Heart right ventricle (tissue), 16 donors: ENCODE measurements around the gene ERLEC1. TPM values are rescaled to one million over a fixed set of nuclear protein-coding genes. Genes with fewer than 3 reads are reported as not detected.
"Not testable (repeated sequence)": the region's sequence is repeated elsewhere in the genome, so short reads cannot be mapped to it uniquely, and the experiment has no call there.

Source experiments
- ATAC-seq, 8 donors: fragments of 200-7000 bp; cut with Tn5 transposase; one replicate each; pipeline ENCODE4 v1.9.1; 2020; ENCODE audit warnings: mild to moderate bottlenecking in 8 of 8, moderate library complexity in 8 of 8, moderate number of reproducible peaks in 1 of 8
- DNase-seq, 2 donors: peaks; one replicate each; pipeline ENCODE4 v3.0.0-alpha.2; 2020
- H3K27ac ChIP-seq, 10 donors: fragments of 200-600 bp; sonication (generic) in 2 of 10; one replicate each; pipeline versions ENCODE4 v1.5.0 to v1.8.0; 2020 to 2022; ENCODE audit warnings: mild to moderate bottlenecking in 3 of 10
- H3K27me3 ChIP-seq, 7 donors: fragments of 200-600 bp; one replicate each; pipeline ENCODE4 v1.8.0; 2021 to 2022; ENCODE audit warnings: mild to moderate bottlenecking in 2 of 7
- H3K36me3 ChIP-seq, 9 donors: fragments of 200-600 bp; sonication (generic) in 1 of 9; one replicate each; pipeline versions ENCODE4 v1.5.0 to v1.8.0; 2020 to 2022; ENCODE audit warnings: mild to moderate bottlenecking in 2 of 9
- H3K4me1 ChIP-seq, 9 donors: fragments of 200-600 bp; sonication (generic) in 1 of 9; one replicate each; pipeline versions ENCODE4 v1.5.0 to v1.8.0; 2020 to 2022; ENCODE audit warnings: mild to moderate bottlenecking in 4 of 9
- H3K4me3 ChIP-seq, 10 donors: fragments of 200-600 bp; sonication (generic) in 2 of 10; one replicate each; pipeline versions ENCODE4 v1.5.0 to v1.8.0; 2020 to 2022; ENCODE audit warnings: mild to moderate bottlenecking in 7 of 10, moderate library complexity in 2 of 10
- H3K9me3 ChIP-seq, 11 donors: fragments of 200-600 bp in 10 of 11; sonication (generic) in 2 of 11; one replicate each; pipeline versions ENCODE4 v1.5.0 to v1.8.0; 2013 to 2022; ENCODE audit warnings: mild to moderate bottlenecking in 2 of 11, control low read depth in 1 of 11, moderate library complexity in 1 of 11
- WGBS, 2 donors: extraction: QIAGEN DNeasy Blood & Tissue Kit; methylation state at CpG; one replicate each; pipeline ENCODE4 v1.1.7; 2013; ENCODE audit warnings: inconsistent platforms in 1 of 2; 5-methylcytosine and 5-hydroxymethylcytosine counted together
- intact Hi-C, 10 donors: fragments of 100-400 bp; cut with DNase I; formaldehyde crosslinking; loops; one replicate each; pipeline versions ENCODE4 v1.11.1 to v1.14.2; 2022
- polyA plus RNA-seq, 2 donors: library from polyadenylated mRNA; stranded (reverse); fragments of 200-250 nt; gene quantifications; one replicate each; pipeline ENCODE4 v1.2.3, GENCODE V29; 2013
- total RNA-seq, 10 donors: library from RNA; stranded (reverse); fragmentation: NEBNext Ultra II Directional in 3 of 10; extraction: Animal tissue kit (Norgen Biotek cat#: 25700) in 3 of 10; gene quantifications; one replicate each; pipeline versions ENCODE4 v1.2.1 to v1.2.4, GENCODE V29; 2021 to 2023
- TF ChIP-seq, protein P1 (sequence below), 9 donors: fragments of 200-600 bp; sonication (generic) in 2 of 9; IDR thresholded peaks; one replicate each; pipeline versions ENCODE4 v1.5.0 to v1.8.0; 2021 to 2022; ENCODE audit warnings: antibody characterized with exemption in 9 of 9, mild to moderate bottlenecking in 5 of 9, moderate library complexity in 1 of 9
- donor health status: Arrhythmogenic right ventricular cardiomyopathy.
- donor health status: ischemic (EF 13 %, LVEDD 7.1; RV severe dilation, severe dysfunction).
- donor health status: healthy with polysubstance abuse.
- donor health status: DM: no; HTN: yes; CAD: no.
- donor health status: DM: no; HTN: no; CAD: no.
- donor health status: ischemic (EF 25% LVEDD 6.9; RV normal size, moderate dysfunction).
- donor health status: ischemic (EF 25% LVEDD 5.7; RV mildly dilated, moderate dysfunction).
- donor health status: healthy.
- donor health status: DM: yes; HTN: yes; CAD: no.
- donor health status: Ischemic cardiomyopathy.
- donor health status: ischemic (EF 35%, LVEDD 5.7; RV mildly dilated, moderate dysfunction).
- donor health status: nonischemic (EF 11% LVEDD 7.7; RV severe dilation, severe dysfunction).
- donor health status: DM: yes; HTN: yes; CAD: no.
- donor health status: PGD.
- donor health status: ischemic (EF 29% LVEDD 5.4; RV normal size, mild dysfunction).
- donor health status: nonischemic (EF 23%, LVEDD 6.1; RV moderate dilation, normal function).

The ERLEC1 gene
- total and polyA plus RNA-seq, 12 donors = 12.6 to 48.1 (median 37.0) TPM

DNA sequence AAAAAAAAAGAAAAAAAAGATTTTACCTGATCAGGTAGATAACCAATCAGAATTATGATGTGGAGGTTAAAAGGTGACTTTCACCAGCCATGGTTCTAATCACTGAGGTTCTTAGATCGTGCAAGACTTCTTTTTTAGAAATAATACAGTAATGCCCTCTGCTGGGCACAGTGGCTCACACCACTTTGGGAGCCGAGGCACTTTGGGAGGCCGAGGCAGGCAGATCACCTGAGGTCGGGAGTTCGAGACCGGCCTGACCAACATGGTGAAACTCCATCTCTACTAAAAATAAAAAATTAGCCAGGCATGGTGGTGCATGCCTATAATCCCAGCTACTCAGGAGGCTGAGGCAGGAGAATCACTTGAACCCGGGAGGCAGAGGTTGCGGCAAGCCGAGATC lies 36.8 kb downstream of the ERLEC1 start:
- intact Hi-C loops, ATAC-seq, H3K4me3 ChIP-seq, H3K27me3 ChIP-seq, H3K27ac ChIP-seq, DNase-seq, H3K9me3 ChIP-seq: not testable (repeated sequence)
- TF ChIP-seq, protein P1, sequence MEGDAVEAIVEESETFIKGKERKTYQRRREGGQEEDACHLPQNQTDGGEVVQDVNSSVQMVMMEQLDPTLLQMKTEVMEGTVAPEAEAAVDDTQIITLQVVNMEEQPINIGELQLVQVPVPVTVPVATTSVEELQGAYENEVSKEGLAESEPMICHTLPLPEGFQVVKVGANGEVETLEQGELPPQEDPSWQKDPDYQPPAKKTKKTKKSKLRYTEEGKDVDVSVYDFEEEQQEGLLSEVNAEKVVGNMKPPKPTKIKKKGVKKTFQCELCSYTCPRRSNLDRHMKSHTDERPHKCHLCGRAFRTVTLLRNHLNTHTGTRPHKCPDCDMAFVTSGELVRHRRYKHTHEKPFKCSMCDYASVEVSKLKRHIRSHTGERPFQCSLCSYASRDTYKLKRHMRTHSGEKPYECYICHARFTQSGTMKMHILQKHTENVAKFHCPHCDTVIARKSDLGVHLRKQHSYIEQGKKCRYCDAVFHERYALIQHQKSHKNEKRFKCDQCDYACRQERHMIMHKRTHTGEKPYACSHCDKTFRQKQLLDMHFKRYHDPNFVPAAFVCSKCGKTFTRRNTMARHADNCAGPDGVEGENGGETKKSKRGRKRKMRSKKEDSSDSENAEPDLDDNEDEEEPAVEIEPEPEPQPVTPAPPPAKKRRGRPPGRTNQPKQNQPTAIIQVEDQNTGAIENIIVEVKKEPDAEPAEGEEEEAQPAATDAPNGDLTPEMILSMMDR (IDR thresholded peaks at IDR 0.05) = peak in 2 of 9 donors; percentile 9 to 31
- H3K4me1 ChIP-seq = peaks cover 0 to 24% (median 18%) of the 10 kb centered on the region in 9 donors
- 92 to 93% methylated on average over 9 of the region's 9 CpGs for WGBS, 2 donors
- H3K36me3 ChIP-seq = peaks cover 0 to 29% (median 8%) of the 10 kb centered on the region in 9 donors

DNA sequence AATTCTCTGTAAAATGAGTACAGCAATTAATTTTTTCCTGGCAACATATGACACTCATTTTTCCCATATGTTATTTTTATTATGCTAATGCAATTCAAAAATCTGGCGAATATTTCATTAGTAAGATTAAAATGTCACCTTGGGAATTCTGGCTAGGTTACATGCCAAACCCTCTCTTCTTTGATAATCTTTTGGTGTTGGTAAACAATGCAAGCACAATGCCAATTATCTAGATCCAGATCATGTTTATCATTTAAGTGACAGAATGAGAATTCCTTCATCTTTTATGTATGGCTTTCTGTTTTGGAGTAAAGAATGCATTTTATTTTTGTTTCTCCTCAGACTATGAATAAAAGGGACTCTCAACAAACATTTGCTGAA lies 39.2 kb downstream of the ERLEC1 start:
- no peak for DNase-seq
- peaks cover 0 to 9% (median 0%) of the 10 kb centered on the region in 11 donors for H3K9me3 ChIP-seq
- no peak for ATAC-seq
- TF ChIP-seq, protein P1 (IDR thresholded peaks at IDR 0.05) = no peak
- H3K4me3 ChIP-seq = no peak overlapping the region
- 40 to 53% methylated on average over 1 of the region's 1 CpG for WGBS, 2 donors
- intact Hi-C loops = no loop called here
- no peaks in the 10 kb centered on the region for H3K27me3 ChIP-seq
- H3K4me1 ChIP-seq = peaks cover 0 to 25% (median 20%) of the 10 kb centered on the region in 9 donors
- peak overlapping the region in 6 of 10 donors; percentile 16 to 76 (median 55) for H3K27ac ChIP-seq
- H3K36me3 ChIP-seq = peaks cover 0 to 11% (median 0%) of the 10 kb centered on the region in 9 donors

DNA sequence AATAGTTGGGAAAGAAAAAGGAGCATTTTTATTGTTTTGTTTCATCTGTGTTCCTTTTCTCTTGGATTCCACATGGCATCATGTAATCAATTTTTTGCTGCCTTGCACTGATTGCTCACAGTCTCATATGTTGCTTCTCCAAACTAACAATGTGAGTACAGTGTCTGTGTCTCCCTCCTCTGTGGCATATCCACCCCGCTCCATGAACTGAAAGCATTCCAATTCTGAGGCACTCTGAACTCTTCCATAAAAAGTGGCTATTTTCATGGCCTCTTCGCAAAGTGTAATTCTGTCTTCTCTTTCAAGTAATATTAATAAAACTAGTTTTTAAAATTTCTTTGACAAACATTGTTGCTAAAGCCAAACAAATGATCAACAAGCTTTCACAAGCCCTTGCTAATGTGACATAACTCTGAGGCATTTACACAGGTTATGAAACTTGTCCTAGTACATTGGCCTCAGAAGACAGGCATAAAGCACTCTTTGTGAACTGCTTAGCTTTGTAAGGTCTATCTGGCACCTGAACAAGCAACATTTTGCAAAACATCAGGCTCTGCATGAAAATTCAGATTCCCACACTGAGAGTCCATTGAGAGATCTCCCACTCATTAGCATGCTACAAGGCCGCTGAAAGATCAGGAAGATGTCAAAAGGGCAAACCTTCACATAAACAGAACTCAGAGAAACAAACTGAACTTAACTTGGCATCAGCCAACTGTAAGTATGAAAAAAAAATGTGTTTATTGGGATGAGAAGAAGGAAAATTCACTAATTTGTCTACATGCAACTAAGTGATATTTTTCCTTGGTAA lies 39.9 kb downstream of the ERLEC1 start:
- DNase-seq (no peak), ATAC-seq (peak in 7 of 8 donors; percentile 25 to 69 (median 54))
- H3K27ac ChIP-seq = peak overlapping the region in 8 of 10 donors; percentile 16 to 76 (median 40)
- WGBS, 2 donors = 64 to 71% methylated on average over 3 of the region's 3 CpGs
- H3K27me3 ChIP-seq = no peaks in the 10 kb centered on the region
- H3K4me3 ChIP-seq = no peak overlapping the region
- intact Hi-C loops = no loop called here
- H3K36me3 ChIP-seq = peaks cover 0 to 18% (median 0%) of the 10 kb centered on the region in 9 donors
- TF ChIP-seq, protein P1 (IDR thresholded peaks at IDR 0.05) = no peak
- peaks cover 0 to 25% (median 20%) of the 10 kb centered on the region in 9 donors for H3K4me1 ChIP-seq
- H3K9me3 ChIP-seq = peaks cover 0 to 9% (median 0%) of the 10 kb centered on the region in 11 donors

DNA sequence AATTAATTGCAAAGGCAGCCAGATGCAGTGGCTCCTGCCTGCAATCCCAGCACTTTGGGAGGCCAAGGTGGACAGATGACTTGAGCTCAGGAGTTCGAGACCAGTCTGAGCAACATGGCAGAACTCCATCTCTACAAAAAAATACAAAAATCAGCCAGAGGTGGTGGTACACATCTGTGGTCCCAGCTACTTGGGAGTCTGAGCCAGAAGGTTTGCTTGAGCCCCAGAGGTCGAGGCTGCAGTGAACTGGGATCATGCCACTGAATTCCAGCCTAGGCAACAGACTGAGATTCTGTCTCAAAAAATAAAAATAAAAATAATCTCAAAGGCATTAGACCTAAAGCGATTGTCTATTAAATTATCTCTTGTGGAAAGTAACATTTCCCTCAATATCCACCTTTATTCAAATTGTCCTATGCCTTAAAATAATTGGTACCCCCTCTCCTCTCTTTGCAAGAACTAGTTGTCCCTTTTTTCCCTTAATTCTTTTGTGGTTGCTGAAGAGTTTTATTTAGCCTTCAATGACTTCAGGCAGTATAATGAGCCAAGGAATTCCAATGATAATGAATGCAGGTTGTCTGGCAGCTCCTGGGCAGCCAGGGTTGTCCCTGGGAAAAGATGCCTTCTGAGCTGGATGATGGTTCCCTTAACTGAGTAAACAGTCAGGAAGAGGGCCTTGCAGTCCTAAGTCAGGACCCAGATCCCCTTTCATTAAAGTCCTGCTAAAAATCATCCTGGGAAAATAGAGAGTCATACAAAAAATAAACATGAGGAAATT lies 40.7 kb downstream of the ERLEC1 start:
- ATAC-seq (peak in 7 of 8 donors; percentile 32 to 83 (median 72)), DNase-seq (no peak)
- Histone ChIP-seq H3K36me3 (peaks cover 0 to 15% (median 0%) of the 10 kb centered on the region in 9 donors), H3K9me3 (peaks cover 0 to 9% (median 0%) of the 10 kb centered on the region in 11 donors), H3K4me1 (peaks cover 0 to 25% (median 20%) of the 10 kb centered on the region in 9 donors), H3K4me3 (no peak overlapping the region), H3K27ac (peak overlapping the region in 8 of 10 donors; percentile 18 to 76 (median 47)), H3K27me3 (no peaks in the 10 kb centered on the region)
- intact Hi-C loops = no loop called here
- TF ChIP-seq, protein P1 (IDR thresholded peaks at IDR 0.05) = no peak
- 85 to 94% methylated on average over 3 of the region's 3 CpGs for WGBS, 2 donors
